ENCODE data around the gene DTNB. TPM values are rescaled to one million over a fixed set of nuclear protein-coding genes. Genes with fewer than 3 reads are reported as not detected.

The DTNB gene
- total RNA-seq, 1 experiment from 2014 or later = 4.8 TPM

Other genes with a start within 250 kb of the DTNB start
- 4.4 TPM in 2 replicates for gene ASXL2, start 204.9 kb upstream of the DTNB start, total RNA-seq (2014; rRNA removed; shearing (Covaris generic))

All from H4 (cell line).